PFSK-1 (cell line): ENCODE data around the gene GRID2IP.

Experiments used
- FOXP2 ChIP-seq: optimal IDR thresholded peaks from 2 replicates; pipeline ENCODE3; 2011; ENCODE audit warnings: borderline replicate concordance, control low read depth, inconsistent platforms; ENCODE audit not compliant: insufficient read depth; ENCODE audit errors: extremely low read length, extremely low read depth
- POLR2AphosphoS5 ChIP-seq: IDR thresholded peaks from 2 replicates; pipeline ENCODE4 v1.6.1; 2012; ENCODE audit warnings: low read depth, mild to moderate bottlenecking, control low read depth, low read length, moderate library complexity
- REST ChIP-seq, 2 experiments: IDR thresholded peaks; 2 replicates each; pipeline versions ENCODE4 v1.6.1 to v1.8.0; 2011 to 2012; ENCODE audit warnings: low read depth in 2 of 2, low read length in 2 of 2, control low read depth in 1 of 2, inconsistent platforms in 1 of 2, mild to moderate bottlenecking in 1 of 2, moderate library complexity in 1 of 2; ENCODE audit not compliant: insufficient read depth in 1 of 2
- SIN3A ChIP-seq: IDR thresholded peaks from 2 replicates; pipeline ENCODE4 v1.6.1; 2012; ENCODE audit warnings: mild to moderate bottlenecking, low read length, moderate library complexity, borderline replicate concordance; ENCODE audit not compliant: insufficient read depth
- TAF1 ChIP-seq: IDR thresholded peaks from 2 replicates; pipeline ENCODE4 v1.6.1; 2012; ENCODE audit warnings: low read length, control low read depth, borderline replicate concordance; ENCODE audit not compliant: insufficient read depth

The GRID2IP gene

GRCh38 chr7:6567886-6568285, 16.6 kb upstream of the GRID2IP start:
- no peak for TF ChIP-seq FOXP2

- TF ChIP-seq SIN3A: no peak
- no peak for TF ChIP-seq TAF1
- no peak for TF ChIP-seq REST (IDR thresholded peaks at IDR 0.05; ENCODE audit: insufficient read depth in 1 of 2, low read depth in 2 of 2, low read length in 2 of 2)
- TF ChIP-seq FOXP2: no peak
- TF ChIP-seq POLR2AphosphoS5: no peak
Observed at GRCh38 chr7:6565655-6566054, 14.4 kb upstream of the GRID2IP start.

- TF ChIP-seq SIN3A: no peak
- TF ChIP-seq FOXP2: no peak
- TF ChIP-seq REST (IDR thresholded peaks at IDR 0.05; ENCODE audit: insufficient read depth in 1 of 2, low read depth in 2 of 2, low read length in 2 of 2): no peak
- no peak for TF ChIP-seq POLR2AphosphoS5
- no peak for TF ChIP-seq TAF1
Observed at GRCh38 chr7:6563936-6564770, 12.9 kb upstream of the GRID2IP start.

GRCh38 chr7:6562106-6562505, 10.8 kb upstream of the GRID2IP start:
- TF ChIP-seq SIN3A: no peak
- TF ChIP-seq REST (IDR thresholded peaks at IDR 0.05; ENCODE audit: insufficient read depth in 1 of 2, low read depth in 2 of 2, low read length in 2 of 2): no peak
- no peak for TF ChIP-seq FOXP2
- TF ChIP-seq TAF1: no peak
- TF ChIP-seq POLR2AphosphoS5: no peak

- no peak for TF ChIP-seq TAF1
- TF ChIP-seq FOXP2: no peak
- TF ChIP-seq REST (IDR thresholded peaks at IDR 0.05; ENCODE audit: insufficient read depth in 1 of 2, low read depth in 2 of 2, low read length in 2 of 2): no peak
- TF ChIP-seq POLR2AphosphoS5: no peak
- no peak for TF ChIP-seq SIN3A
Observed at GRCh38 chr7:6559896-6560295, 8.6 kb upstream of the GRID2IP start.
